ENCODE measurements around the gene NEIL3.

The NEIL3 gene, protein sequence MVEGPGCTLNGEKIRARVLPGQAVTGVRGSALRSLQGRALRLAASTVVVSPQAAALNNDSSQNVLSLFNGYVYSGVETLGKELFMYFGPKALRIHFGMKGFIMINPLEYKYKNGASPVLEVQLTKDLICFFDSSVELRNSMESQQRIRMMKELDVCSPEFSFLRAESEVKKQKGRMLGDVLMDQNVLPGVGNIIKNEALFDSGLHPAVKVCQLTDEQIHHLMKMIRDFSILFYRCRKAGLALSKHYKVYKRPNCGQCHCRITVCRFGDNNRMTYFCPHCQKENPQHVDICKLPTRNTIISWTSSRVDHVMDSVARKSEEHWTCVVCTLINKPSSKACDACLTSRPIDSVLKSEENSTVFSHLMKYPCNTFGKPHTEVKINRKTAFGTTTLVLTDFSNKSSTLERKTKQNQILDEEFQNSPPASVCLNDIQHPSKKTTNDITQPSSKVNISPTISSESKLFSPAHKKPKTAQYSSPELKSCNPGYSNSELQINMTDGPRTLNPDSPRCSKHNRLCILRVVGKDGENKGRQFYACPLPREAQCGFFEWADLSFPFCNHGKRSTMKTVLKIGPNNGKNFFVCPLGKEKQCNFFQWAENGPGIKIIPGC

GRCh38 chr4:177309522-177310371, at the start of gene NEIL3:
Gene NEIL3 (plus strand): TSS chr4:177309874. CDS start chr4:177309954, 80 bp downstream.
- in situ Hi-C loops (cut with MboI; ENCODE audit: low sequenced_read_pairs): no loop called here

GRCh38 chr4:177263818-177264217, 45.9 kb upstream of the NEIL3 start:
- in situ Hi-C loops (cut with MboI; ENCODE audit: low sequenced_read_pairs): no loop called here

DNA sequence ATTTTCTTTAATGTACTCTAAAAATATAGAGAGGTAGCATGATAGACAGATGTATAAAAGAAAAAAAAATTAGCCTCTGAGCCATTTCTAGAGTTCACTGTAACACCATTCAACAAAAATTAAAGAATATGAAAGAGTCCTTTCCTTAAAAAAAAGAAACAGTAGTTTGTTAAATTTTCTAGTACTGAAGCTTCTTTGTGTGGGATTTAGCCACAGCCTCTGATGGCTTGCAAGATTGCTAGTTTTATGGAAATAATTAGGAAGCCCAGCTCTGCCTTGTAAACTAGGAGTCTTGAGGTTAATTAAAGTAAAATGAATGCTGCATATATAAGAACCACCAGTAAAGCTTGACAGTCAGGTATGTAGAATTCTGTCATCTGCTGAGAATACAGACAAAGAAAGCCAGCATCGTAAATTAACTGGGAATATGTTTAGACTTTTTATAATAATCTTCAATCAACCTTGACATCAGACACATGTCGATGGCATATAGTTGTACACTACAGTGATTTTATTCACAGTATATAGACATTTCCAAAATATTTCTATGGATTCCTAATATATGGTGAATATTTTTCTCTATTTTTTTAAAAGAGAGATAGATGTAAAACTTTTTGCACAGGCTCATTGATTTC, 44.8 kb upstream of the NEIL3 start:
- in situ Hi-C loops (cut with MboI; ENCODE audit: low sequenced_read_pairs): no loop called here

GRCh38 chr4:177265729-177266128, 43.9 kb upstream of the NEIL3 start:
- in situ Hi-C loops (cut with MboI; ENCODE audit: low sequenced_read_pairs): no loop called here

- in situ Hi-C loops (cut with MboI; ENCODE audit: low sequenced_read_pairs): no loop called here
Observed at GRCh38 chr4:177266506-177266905, 43.2 kb upstream of the NEIL3 start.

DNA sequence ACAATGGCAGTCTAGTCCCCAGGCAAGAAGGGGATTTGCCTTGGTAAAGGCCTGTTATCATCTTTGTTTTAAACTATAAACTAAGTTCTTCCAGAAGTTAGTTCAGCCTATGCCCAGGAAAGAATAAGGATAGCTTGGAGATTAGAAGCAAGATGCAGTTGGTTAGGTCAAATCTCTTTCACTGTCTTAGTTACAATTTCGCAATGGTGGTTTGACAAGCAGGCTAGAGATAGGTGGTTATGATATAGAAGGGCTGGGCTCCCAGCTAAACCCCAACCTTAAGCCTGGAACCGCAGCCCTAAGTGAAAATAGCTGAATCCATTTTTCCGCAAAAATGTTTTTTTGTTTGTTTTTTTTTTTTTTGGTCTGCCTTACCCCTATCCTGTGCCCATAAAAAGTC, 41.8 kb upstream of the NEIL3 start:
- in situ Hi-C loops (cut with MboI; ENCODE audit: low sequenced_read_pairs): no loop called here

- in situ Hi-C loops (cut with MboI; ENCODE audit: low sequenced_read_pairs): no loop called here
Observed at GRCh38 chr4:177271091-177271490, 38.6 kb upstream of the NEIL3 start.

DNA sequence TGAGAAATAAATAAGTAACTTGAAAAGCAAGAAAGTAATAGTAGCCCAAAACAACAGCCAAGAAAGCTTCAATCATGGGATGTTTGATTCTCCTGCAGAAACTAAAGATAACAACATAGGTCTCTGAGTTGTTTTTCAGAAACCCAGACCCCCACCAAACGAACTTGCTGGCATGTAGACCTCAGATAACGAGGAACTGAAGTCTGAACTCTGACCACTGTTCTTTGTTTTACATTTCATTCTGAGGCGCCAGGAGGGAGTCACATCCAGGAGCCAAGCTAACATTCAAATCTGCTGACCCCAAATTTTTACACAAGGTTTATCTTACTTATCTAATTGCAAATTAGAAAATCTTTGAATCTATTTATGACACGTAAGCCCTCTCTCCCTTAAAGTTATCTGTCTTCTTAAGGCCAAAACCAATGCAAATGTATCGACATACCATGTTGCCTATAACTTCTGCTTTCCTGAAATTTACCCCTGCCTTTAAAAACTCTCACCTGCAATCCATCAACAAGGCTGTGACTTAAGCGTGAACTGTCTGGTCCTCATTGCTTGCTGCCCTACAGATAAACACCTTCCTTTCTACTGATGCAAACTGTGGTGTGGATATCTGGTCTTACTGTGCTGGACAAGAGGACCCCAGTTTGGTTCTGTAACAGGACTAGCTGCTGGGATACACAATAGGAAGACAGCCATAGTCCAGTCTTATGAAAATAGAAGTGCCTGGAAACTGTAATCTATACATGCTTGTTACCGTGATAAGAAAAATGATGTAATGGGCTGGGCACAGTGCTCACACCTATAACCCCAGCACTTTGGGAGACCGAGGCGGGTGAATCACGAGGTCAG, 37.5 kb upstream of the NEIL3 start:
- in situ Hi-C loops (cut with MboI; ENCODE audit: low sequenced_read_pairs): no loop called here

GRCh38 chr4:177275999-177276398, 33.7 kb upstream of the NEIL3 start:
- in situ Hi-C loops (cut with MboI; ENCODE audit: low sequenced_read_pairs): no loop called here

GRCh38 chr4:177281351-177281909, 28.2 kb upstream of the NEIL3 start:
- in situ Hi-C loops (cut with MboI; ENCODE audit: low sequenced_read_pairs): no loop called here

DNA sequence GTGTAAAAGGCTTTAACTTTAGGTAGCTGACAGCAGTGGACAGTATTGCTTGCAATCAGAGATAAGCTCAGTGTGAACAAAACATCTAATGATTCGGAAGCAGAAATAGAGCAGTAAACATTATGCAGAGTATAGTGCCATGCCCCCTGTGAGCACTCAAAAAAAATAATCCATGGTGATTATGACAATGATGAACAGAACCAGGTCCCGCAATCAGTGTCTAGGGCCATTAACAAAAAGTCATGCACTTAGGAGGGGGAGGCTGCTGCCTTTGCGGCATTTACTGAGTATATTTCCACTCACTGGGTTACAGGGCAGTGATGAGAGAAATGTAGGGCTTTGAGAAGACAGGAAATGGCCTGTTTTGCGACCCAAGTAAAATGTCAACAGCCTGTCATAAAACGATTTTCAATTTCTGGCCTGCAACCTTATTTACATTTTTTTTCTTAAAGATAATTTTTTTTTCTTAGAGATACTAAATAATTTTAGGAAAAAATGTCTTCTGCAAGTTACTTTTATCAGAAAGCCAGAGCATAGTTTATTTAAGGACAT, 27.3 kb upstream of the NEIL3 start:
- in situ Hi-C loops (cut with MboI; ENCODE audit: low sequenced_read_pairs): no loop called here

DNA sequence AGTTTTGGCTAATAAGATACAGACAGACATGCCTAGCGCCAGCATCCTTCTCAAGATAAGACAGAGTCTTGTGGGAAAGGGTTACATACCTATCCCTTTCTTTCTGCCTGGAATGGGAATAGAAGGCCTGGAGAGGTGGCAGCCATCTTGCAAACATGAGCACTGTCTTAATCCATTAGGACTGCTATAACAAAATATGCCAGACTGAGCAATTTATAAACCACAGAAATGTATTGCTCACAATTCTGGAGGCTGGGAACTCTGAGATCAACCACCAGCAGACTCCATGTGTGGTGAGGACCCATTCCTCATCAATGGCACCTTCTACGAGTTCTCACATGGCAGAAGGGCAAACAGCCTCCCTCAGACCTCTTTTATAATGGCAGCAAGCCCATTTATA, 26.5 kb upstream of the NEIL3 start:
- in situ Hi-C loops (cut with MboI; ENCODE audit: low sequenced_read_pairs): no loop called here

- in situ Hi-C loops (cut with MboI; ENCODE audit: low sequenced_read_pairs): no loop called here
Observed at GRCh38 chr4:177285953-177286352, 23.7 kb upstream of the NEIL3 start.

- in situ Hi-C loops (cut with MboI; ENCODE audit: low sequenced_read_pairs): no loop called here
Observed at GRCh38 chr4:177287255-177287654, 22.4 kb upstream of the NEIL3 start.

- in situ Hi-C loops (cut with MboI; ENCODE audit: low sequenced_read_pairs): no loop called here
Observed at GRCh38 chr4:177288335-177288734, 21.3 kb upstream of the NEIL3 start.

- in situ Hi-C loops (cut with MboI; ENCODE audit: low sequenced_read_pairs): no loop called here
Observed at GRCh38 chr4:177290780-177291179, 18.9 kb upstream of the NEIL3 start.

DNA sequence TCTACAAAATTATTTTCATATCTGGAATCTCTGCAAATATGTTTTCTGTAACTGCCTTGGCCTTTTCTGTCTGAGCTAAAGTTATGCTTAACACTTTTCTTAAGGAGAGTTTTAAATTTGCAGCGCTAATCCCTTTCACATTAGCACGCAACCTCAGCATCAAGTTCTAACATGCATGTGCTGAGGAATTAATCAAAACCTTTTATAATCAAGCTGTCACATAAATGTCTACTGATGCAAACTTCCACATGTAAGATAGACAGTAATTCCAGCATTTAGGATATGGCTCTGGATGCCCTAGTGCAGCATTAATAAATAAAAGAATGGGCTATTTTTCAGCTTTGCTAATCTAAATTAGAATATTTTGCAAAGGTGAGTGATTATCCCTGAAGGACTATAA, 17.5 kb upstream of the NEIL3 start:
- in situ Hi-C loops (cut with MboI; ENCODE audit: low sequenced_read_pairs): no loop called here

GRCh38 chr4:177293208-177294033, 16.3 kb upstream of the NEIL3 start:
- in situ Hi-C loops (cut with MboI; ENCODE audit: low sequenced_read_pairs): no loop called here
